Activated CD4-positive, alpha-beta memory T cell treated with anti-CD3 and anti-CD28 coated beads, Interleukin-2, amount 10 ng/mL, durations not matched to agents 7 days and 5 days (primary cell): ENCODE data around the gene TMEM14B. TPM values are rescaled to one million over a fixed set of nuclear protein-coding genes. Genes with fewer than 3 reads are reported as not detected.
"Not testable (repeated sequence)": the region's sequence is repeated elsewhere in the genome, so short reads cannot be mapped to it uniquely, and the experiment has no call there.

ENCODE experiments used
- CTCF ChIA-PET: fragments of 350-600 bp; sonication (Branson Sonifier 250); formaldehyde crosslinking; loops from one replicate; lab custom pipeline; 2021; ENCODE audit warnings: antibody characterized with exemption, inconsistent platforms; lab: Charles Lee
- POLR2A ChIA-PET: fragments of 350-600 bp; sonication (Branson Sonifier 250); formaldehyde crosslinking; loops from one replicate; lab custom pipeline; 2021; ENCODE audit warnings: antibody characterized with exemption; lab: Charles Lee
- DNase-seq: peaks from one replicate; pipeline ENCODE4 v3.0.0-alpha.2; 2020
- H3K27ac Mint-ChIP-seq: one replicate; pipeline ENCODE4 v1.8.0; 2021; ENCODE audit warnings: mild to moderate bottlenecking, mixed read lengths
- H3K27me3 Mint-ChIP-seq: one replicate; pipeline ENCODE4 v1.8.0; 2021; ENCODE audit warnings: mixed read lengths
- H3K36me3 Mint-ChIP-seq: one replicate; pipeline ENCODE4 v1.8.0; 2021; ENCODE audit warnings: low read depth, mixed read lengths
- H3K4me1 Mint-ChIP-seq: one replicate; pipeline ENCODE4 v1.8.0; 2021; ENCODE audit warnings: mixed read lengths
- H3K4me3 Mint-ChIP-seq: one replicate; pipeline ENCODE4 v1.8.0; 2021; ENCODE audit warnings: mild to moderate bottlenecking, mixed read lengths
- H3K9me3 Mint-ChIP-seq: one replicate; pipeline ENCODE4 v1.8.0; 2021; ENCODE audit warnings: mixed read lengths
- total RNA-seq, 2 experiments: library from RNA; stranded (reverse); gene quantifications; one replicate each; pipeline ENCODE4 v1.2.3, GENCODE V29; 2021

TMEM14B gene
- total RNA-seq, 2 experiments from 2014 or later = 81.5 to 83.6 TPM

DNA sequence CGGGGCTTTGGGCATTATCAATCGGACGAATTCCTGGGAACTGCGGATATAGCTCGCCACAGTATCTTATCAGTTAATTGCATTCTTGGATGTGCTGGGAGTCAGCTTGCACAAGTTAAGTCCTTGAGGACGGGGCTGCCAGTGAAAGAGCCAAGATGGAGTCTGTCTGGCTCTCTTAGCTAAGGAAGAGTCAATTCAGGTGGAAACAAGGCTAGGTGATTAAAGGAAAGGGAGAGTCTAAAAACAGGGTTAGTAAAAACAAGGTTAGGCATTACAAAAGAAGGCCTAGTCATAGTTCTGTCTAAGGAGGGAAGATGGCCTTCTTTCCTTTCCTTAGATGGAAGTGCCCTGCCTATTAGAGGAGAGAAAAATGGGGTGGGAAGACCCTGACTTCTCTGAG is 3.0 kb downstream of the TMEM14B start:
- H3K27me3 Mint-ChIP-seq, POLR2A ChIA-PET, DNase-seq, H3K27ac Mint-ChIP-seq, H3K4me3 Mint-ChIP-seq, H3K9me3 Mint-ChIP-seq, CTCF ChIA-PET: not testable (repeated sequence)
- peaks cover 63% of the 10 kb centered on the region for H3K4me1 Mint-ChIP-seq
- peaks cover 48% of the 10 kb centered on the region for H3K36me3 Mint-ChIP-seq

DNA sequence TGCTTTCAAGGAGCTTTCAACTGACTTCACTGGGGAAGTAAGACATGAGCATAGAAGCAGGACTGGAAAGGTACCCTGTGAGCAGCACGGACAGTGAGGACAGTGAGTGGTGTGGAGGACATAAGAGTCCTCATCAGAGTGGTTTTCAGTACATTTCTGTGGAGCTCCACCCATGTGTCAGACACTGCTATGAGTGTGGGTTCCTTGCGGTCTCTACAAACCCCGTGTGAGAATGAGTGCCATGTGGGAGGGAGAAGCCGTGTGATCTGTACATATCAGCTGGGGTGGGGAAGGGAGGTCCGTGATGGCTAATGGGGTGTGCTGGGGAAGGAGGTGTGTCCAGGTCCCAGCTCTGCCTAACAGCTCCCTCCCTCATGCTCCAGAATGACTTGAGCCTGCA is 4.2 kb downstream of the TMEM14B start:
- Mint-ChIP-seq H3K4me1 (peaks cover 57% of the 10 kb centered on the region), H3K36me3 (peaks cover 59% of the 10 kb centered on the region)
- DNase-seq, H3K9me3 Mint-ChIP-seq, H3K27ac Mint-ChIP-seq, CTCF ChIA-PET, H3K4me3 Mint-ChIP-seq, H3K27me3 Mint-ChIP-seq: not testable (repeated sequence)
- POLR2A ChIA-PET = interaction anchor here (0.6 kb wide), 1 partner anchor 313 kb away, joined by 3 read pairs; no protein-coding TSS in a partner anchor

DNA sequence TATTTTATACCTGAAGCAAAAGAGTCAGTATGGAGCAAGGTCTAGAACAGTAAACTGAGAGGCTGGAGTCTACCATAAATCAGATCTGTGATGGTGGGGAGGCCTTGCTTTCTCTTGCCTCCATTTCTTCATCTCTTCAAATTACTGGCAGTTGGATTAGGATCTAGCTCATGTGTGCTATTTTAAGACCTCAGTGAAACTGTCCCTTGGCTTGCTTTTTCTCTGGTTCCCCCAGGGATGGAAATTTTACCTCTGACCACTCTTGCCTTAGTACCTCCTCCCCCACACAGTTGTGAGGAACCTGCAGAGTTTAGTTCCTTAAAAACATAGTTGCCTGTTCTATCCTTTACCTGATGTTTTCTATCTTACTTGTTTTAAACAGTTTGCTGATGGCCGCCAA is 8.5 kb downstream of the TMEM14B start:
- H3K4me1 Mint-ChIP-seq = peaks cover 36% of the 10 kb centered on the region
- peaks cover 72% of the 10 kb centered on the region for H3K36me3 Mint-ChIP-seq
- DNase-seq = no peak
- ChIA-PET CTCF (interaction anchor here (0.9 to 1.5 kb wide), 3 partner anchors 9 to 246 kb away, joined by 3 to 4 read pairs (median 3); partner anchors contain the start of gene TMEM14B), POLR2A (interaction anchor here (1.3 kb wide), 1 partner anchor 8 kb away, joined by 3 read pairs; the partner anchor contains the start of gene TMEM14B)
- no peaks in the 10 kb centered on the region for H3K9me3 Mint-ChIP-seq
- H3K27ac Mint-ChIP-seq = no peak overlapping the region
- no peak overlapping the region for H3K4me3 Mint-ChIP-seq
- no peaks in the 10 kb centered on the region for H3K27me3 Mint-ChIP-seq

GRCh38 chr6:10759312-10759839 is 11.8 kb downstream of the TMEM14B start:
- Mint-ChIP-seq H3K27ac (no peak overlapping the region), H3K27me3 (no peaks in the 10 kb centered on the region), H3K9me3 (no peaks in the 10 kb centered on the region), H3K4me3 (no peak overlapping the region), H3K36me3 (peaks cover 55% of the 10 kb centered on the region), H3K4me1 (peaks cover 22% of the 10 kb centered on the region)
- POLR2A ChIA-PET = interaction anchor here (2.3 kb wide), 1 partner anchor 12 kb away, joined by 11 read pairs; the partner anchor contains the start of gene TMEM14B
- DNase-seq = no peak
- CTCF ChIA-PET = interaction anchor here (0.5 to 2.6 kb wide), 11 partner anchors 10 to 294 kb away, joined by 3 to 18 read pairs (median 3); partner anchors contain the start of gene TMEM14B

GRCh38 chr6:10759884-10760329 is 12.3 kb downstream of the TMEM14B start:
- ChIA-PET CTCF (interaction anchor here (0.5 to 2.6 kb wide), 10 partner anchors 10 to 248 kb away, joined by 3 to 18 read pairs (median 3); partner anchors contain the start of gene TMEM14B), POLR2A (interaction anchor here (2.3 kb wide), 1 partner anchor 13 kb away, joined by 11 read pairs; the partner anchor contains the start of gene TMEM14B)
- DNase-seq = no peak
- peaks cover 49% of the 10 kb centered on the region for H3K36me3 Mint-ChIP-seq
- H3K27ac Mint-ChIP-seq = no peak overlapping the region
- no peak overlapping the region for H3K4me3 Mint-ChIP-seq
- no peaks in the 10 kb centered on the region for H3K9me3 Mint-ChIP-seq
- H3K4me1 Mint-ChIP-seq = peaks cover 17% of the 10 kb centered on the region
- no peaks in the 10 kb centered on the region for H3K27me3 Mint-ChIP-seq

GRCh38 chr6:10763006-10763405 is 15.4 kb downstream of the TMEM14B start:
- no peaks in the 10 kb centered on the region for H3K9me3 Mint-ChIP-seq
- H3K36me3 Mint-ChIP-seq = peaks cover 22% of the 10 kb centered on the region
- no peak overlapping the region for H3K27ac Mint-ChIP-seq
- ChIA-PET POLR2A (no interaction called here), CTCF (no interaction called here)
- H3K4me3 Mint-ChIP-seq = no peak overlapping the region
- H3K27me3 Mint-ChIP-seq = no peaks in the 10 kb centered on the region
- no peak for DNase-seq
- peaks cover 10% of the 10 kb centered on the region for H3K4me1 Mint-ChIP-seq

DNA sequence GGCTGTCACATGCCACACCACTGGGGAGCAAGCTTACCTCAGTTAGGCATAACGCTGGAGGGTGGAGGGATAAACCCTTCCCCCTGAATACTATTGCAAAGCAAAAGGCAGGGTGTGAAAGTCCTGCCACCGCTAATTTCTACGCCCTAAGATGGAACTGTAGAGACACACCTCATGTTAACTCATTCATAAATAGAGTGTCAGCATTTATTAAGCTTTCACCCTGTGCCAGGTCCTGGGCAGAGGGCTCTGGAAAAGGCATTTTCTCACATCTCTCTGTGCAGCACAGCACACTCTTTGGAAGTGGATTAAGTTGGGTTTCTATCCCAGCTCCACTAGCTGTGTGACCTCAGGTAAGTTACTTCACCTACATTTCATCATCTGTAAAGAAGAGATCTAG is 21.8 kb downstream of the TMEM14B start:
- peaks cover 14% of the 10 kb centered on the region for H3K36me3 Mint-ChIP-seq
- no peak overlapping the region for H3K27ac Mint-ChIP-seq

DNA sequence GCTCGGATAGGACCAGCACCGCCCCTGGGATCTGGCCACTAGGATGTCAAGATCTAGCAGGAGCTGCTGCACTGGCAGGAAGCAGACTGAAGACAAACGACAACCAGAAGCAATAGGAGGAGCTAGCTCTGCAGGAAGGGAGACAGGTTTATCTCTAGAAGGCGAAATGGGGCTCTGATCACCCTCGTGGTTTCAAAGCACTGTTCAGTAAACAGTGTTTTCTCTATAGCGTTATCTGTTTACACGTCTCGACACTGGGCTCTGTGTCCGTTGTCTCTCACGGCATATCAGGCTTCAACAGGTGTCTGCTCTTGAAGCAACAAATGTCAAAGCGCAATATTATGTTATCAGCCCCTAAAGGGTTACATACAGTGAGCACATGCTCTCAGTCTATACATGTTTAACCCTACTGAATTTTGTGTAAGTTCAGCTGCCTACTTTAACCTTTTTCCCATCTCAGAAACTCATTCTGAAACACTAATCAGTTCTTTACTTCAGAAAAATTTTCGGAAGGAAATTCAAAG is 23.8 kb downstream of the TMEM14B start:
- POLR2A ChIA-PET = no interaction called here
- CTCF ChIA-PET = interaction anchor here (0.8 kb wide), 1 partner anchor 11 kb away, joined by 5 read pairs; no protein-coding TSS in a partner anchor
- Mint-ChIP-seq H3K4me1 (no peaks in the 10 kb centered on the region), H3K27me3 (no peaks in the 10 kb centered on the region), H3K4me3 (no peak overlapping the region), H3K9me3 (no peaks in the 10 kb centered on the region), H3K36me3 (peaks cover 14% of the 10 kb centered on the region), H3K27ac (no peak overlapping the region)
- DNase-seq = no peak

More for the DNA sequence above, 21.8 kb downstream of the TMEM14B start:
- POLR2A ChIA-PET = no interaction called here
- Mint-ChIP-seq H3K4me3 (no peak overlapping the region), H3K9me3 (no peaks in the 10 kb centered on the region), H3K4me1 (no peaks in the 10 kb centered on the region), H3K27me3 (no peaks in the 10 kb centered on the region)
- CTCF ChIA-PET = interaction anchor here (0.9 kb wide), 1 partner anchor 10 kb away, joined by 7 read pairs; no protein-coding TSS in a partner anchor
- no peak for DNase-seq

GRCh38 chr6:10778230-10778629 is 30.6 kb downstream of the TMEM14B start:
- Mint-ChIP-seq H3K27ac (no peak overlapping the region), H3K36me3 (peaks cover 8% of the 10 kb centered on the region), H3K4me1 (peaks cover 7% of the 10 kb centered on the region), H3K27me3 (no peaks in the 10 kb centered on the region), H3K9me3 (no peaks in the 10 kb centered on the region), H3K4me3 (no peak overlapping the region)
- POLR2A ChIA-PET = no interaction called here
- DNase-seq = no peak
- CTCF ChIA-PET = no interaction called here

- Mint-ChIP-seq H3K36me3 (peaks cover 11% of the 10 kb centered on the region), H3K9me3 (no peaks in the 10 kb centered on the region), H3K27ac (no peak overlapping the region), H3K4me3 (no peak overlapping the region), H3K27me3 (no peaks in the 10 kb centered on the region), H3K4me1 (peaks cover 7% of the 10 kb centered on the region)
- no peak for DNase-seq
- ChIA-PET POLR2A (no interaction called here), CTCF (no interaction called here)
Measured at GRCh38 chr6:10779076-10779475, 31.5 kb downstream of the TMEM14B start.

DNA sequence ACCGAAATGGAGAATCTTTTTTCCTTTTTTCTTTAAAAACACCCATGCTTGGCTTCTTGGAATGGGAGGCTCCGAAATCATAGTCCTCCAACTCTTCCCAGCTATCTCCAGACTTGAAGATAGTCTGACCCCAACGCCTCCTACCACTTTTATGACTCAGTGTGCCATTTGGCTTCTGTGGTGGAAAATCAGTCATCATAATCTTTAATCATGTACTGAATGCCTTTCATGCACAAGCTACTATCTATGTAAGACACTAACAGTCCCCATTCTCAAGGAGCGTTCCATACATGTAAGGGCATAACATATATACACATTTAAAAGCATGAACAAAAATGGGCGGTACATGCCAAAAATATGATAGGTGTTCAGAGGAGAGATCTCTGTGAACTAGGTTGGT is 44.1 kb downstream of the TMEM14B start:
- POLR2A ChIA-PET = no interaction called here
- Mint-ChIP-seq H3K27me3 (no peaks in the 10 kb centered on the region), H3K4me1 (no peaks in the 10 kb centered on the region), H3K36me3 (peaks cover 2% of the 10 kb centered on the region), H3K27ac (no peak overlapping the region), H3K4me3 (no peak overlapping the region), H3K9me3 (no peaks in the 10 kb centered on the region)
- CTCF ChIA-PET = no interaction called here
- no peak for DNase-seq

DNA sequence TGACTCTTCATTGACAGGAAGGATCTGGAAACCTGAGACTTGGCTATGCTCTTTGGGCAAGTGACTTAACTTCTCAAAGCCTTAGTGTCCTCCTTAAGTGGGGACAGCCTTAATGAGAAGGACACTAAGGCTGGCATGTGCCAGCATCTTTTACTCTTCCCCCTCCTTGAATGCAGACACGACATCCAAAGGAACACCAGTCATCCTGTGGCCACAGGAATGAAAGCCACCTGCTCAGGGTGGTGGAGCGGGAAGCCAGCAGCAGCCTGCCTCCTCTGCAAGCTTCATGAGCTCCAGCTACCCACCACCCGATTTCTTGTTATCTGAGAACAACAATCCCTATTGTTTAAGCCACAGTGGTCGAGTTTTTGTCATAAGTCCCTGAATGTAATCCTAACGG is 44.5 kb downstream of the TMEM14B start:
- ChIA-PET POLR2A (no interaction called here), CTCF (no interaction called here)
- Mint-ChIP-seq H3K27me3 (no peaks in the 10 kb centered on the region), H3K4me3 (no peak overlapping the region), H3K9me3 (no peaks in the 10 kb centered on the region), H3K36me3 (peaks cover 2% of the 10 kb centered on the region), H3K4me1 (no peaks in the 10 kb centered on the region), H3K27ac (no peak overlapping the region)
- no peak for DNase-seq

- CTCF ChIA-PET = interaction anchor here (1.0 to 1.3 kb wide), 2 partner anchors 9 to 315 kb away, joined by 3 read pairs; no protein-coding TSS in a partner anchor
- H3K9me3 Mint-ChIP-seq = no peaks in the 10 kb centered on the region
- DNase-seq = no peak
- no peaks in the 10 kb centered on the region for H3K27me3 Mint-ChIP-seq
- H3K4me1 Mint-ChIP-seq = no peaks in the 10 kb centered on the region
- no peak overlapping the region for H3K4me3 Mint-ChIP-seq
- POLR2A ChIA-PET = no interaction called here
- no peak overlapping the region for H3K27ac Mint-ChIP-seq
- H3K36me3 Mint-ChIP-seq = peaks cover 2% of the 10 kb centered on the region
Measured at GRCh38 chr6:10793035-10793434, 45.4 kb downstream of the TMEM14B start.
